HL-60 (cell line): ENCODE measurements around the gene ITPK1.

Experiments used
- DNase-seq, 2 experiments: peaks; one replicate each; pipeline ENCODE4 v3.0.0-alpha.2; 2010 to 2020; ENCODE audit warnings: low read depth in 1 of 2, low spot score in 1 of 2
- H3K27ac ChIP-seq: fragments of 250-450 bp; sonication (Bioruptor Pico); replicated peaks from 2 replicates; pipeline ENCODE4 v1.5.1; 2020; ENCODE audit warnings: mild to moderate bottlenecking, moderate library complexity
- H3K27me3 ChIP-seq: fragments of 250-450 bp; sonication (Bioruptor Pico); 2 replicates; pipeline ENCODE4 v1.5.1; 2021; ENCODE audit warnings: mild to moderate bottlenecking, moderate library complexity; ENCODE audit not compliant: insufficient read depth, poor library complexity, severe bottlenecking
- H3K4me3 ChIP-seq: replicated peaks from 2 replicates; pipeline ENCODE4 v1.5.1; 2011; ENCODE audit warnings: mild to moderate bottlenecking, control low read depth, low read length; ENCODE audit not compliant: insufficient read depth
- GABPA ChIP-seq: IDR thresholded peaks from 2 replicates; pipeline ENCODE4 v1.6.1; 2012; ENCODE audit warnings: low read depth
- POLR2AphosphoS5 ChIP-seq: IDR thresholded peaks from 2 replicates; pipeline ENCODE4 v1.6.1; 2012; ENCODE audit warnings: low read depth
- SPI1 ChIP-seq: IDR thresholded peaks from 2 replicates; pipeline ENCODE4 v1.6.1; 2012; ENCODE audit warnings: low read depth, mild to moderate bottlenecking, borderline replicate concordance
- TF ChIP-seq, protein P1 (sequence below): IDR thresholded peaks from 2 replicates; pipeline ENCODE4 v1.6.1; 2012; ENCODE audit warnings: low read depth; ENCODE audit not compliant: insufficient replicate concordance
- TF ChIP-seq, protein P2 (sequence below): IDR thresholded peaks from one replicate; pipeline ENCODE4 v1.5.1; 2011; ENCODE audit warnings: low read length, control low read depth, inconsistent platforms; ENCODE audit not compliant: insufficient read depth

Gene ITPK1

GRCh38 chr14:93006567-93007051, 109.1 kb downstream of the ITPK1 start:
- Histone ChIP-seq H3K4me3 (no peak overlapping the region), H3K27ac (no peak overlapping the region), H3K27me3 (no peaks in the 10 kb centered on the region)
- DNase-seq = no peak
- TF ChIP-seq, protein P1, sequence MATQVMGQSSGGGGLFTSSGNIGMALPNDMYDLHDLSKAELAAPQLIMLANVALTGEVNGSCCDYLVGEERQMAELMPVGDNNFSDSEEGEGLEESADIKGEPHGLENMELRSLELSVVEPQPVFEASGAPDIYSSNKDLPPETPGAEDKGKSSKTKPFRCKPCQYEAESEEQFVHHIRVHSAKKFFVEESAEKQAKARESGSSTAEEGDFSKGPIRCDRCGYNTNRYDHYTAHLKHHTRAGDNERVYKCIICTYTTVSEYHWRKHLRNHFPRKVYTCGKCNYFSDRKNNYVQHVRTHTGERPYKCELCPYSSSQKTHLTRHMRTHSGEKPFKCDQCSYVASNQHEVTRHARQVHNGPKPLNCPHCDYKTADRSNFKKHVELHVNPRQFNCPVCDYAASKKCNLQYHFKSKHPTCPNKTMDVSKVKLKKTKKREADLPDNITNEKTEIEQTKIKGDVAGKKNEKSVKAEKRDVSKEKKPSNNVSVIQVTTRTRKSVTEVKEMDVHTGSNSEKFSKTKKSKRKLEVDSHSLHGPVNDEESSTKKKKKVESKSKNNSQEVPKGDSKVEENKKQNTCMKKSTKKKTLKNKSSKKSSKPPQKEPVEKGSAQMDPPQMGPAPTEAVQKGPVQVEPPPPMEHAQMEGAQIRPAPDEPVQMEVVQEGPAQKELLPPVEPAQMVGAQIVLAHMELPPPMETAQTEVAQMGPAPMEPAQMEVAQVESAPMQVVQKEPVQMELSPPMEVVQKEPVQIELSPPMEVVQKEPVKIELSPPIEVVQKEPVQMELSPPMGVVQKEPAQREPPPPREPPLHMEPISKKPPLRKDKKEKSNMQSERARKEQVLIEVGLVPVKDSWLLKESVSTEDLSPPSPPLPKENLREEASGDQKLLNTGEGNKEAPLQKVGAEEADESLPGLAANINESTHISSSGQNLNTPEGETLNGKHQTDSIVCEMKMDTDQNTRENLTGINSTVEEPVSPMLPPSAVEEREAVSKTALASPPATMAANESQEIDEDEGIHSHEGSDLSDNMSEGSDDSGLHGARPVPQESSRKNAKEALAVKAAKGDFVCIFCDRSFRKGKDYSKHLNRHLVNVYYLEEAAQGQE = no peak
- TF ChIP-seq POLR2AphosphoS5 = no peak
- no peak for TF ChIP-seq SPI1
- no peak for TF ChIP-seq GABPA
- TF ChIP-seq, protein P2, sequence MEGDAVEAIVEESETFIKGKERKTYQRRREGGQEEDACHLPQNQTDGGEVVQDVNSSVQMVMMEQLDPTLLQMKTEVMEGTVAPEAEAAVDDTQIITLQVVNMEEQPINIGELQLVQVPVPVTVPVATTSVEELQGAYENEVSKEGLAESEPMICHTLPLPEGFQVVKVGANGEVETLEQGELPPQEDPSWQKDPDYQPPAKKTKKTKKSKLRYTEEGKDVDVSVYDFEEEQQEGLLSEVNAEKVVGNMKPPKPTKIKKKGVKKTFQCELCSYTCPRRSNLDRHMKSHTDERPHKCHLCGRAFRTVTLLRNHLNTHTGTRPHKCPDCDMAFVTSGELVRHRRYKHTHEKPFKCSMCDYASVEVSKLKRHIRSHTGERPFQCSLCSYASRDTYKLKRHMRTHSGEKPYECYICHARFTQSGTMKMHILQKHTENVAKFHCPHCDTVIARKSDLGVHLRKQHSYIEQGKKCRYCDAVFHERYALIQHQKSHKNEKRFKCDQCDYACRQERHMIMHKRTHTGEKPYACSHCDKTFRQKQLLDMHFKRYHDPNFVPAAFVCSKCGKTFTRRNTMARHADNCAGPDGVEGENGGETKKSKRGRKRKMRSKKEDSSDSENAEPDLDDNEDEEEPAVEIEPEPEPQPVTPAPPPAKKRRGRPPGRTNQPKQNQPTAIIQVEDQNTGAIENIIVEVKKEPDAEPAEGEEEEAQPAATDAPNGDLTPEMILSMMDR = no peak

- H3K4me3 ChIP-seq = no peak overlapping the region
- no peak for DNase-seq
- H3K27me3 ChIP-seq = no peaks in the 10 kb centered on the region
- H3K27ac ChIP-seq = no peak overlapping the region
- no peak for TF ChIP-seq POLR2AphosphoS5
- TF ChIP-seq, protein P2 = no peak
- TF ChIP-seq GABPA = no peak
- TF ChIP-seq, protein P1 = no peak
- TF ChIP-seq SPI1 = no peak
Observed at GRCh38 chr14:93005838-93006237, 109.9 kb downstream of the ITPK1 start.

GRCh38 chr14:93005135-93005813, 110.5 kb downstream of the ITPK1 start:
- no peak overlapping the region for H3K27ac ChIP-seq
- no peak for DNase-seq
- no peak overlapping the region for H3K4me3 ChIP-seq
- H3K27me3 ChIP-seq = no peaks in the 10 kb centered on the region
- no peak for TF ChIP-seq POLR2AphosphoS5
- TF ChIP-seq, protein P2 = no peak
- TF ChIP-seq GABPA = no peak
- TF ChIP-seq, protein P1 = no peak
